GM13977 (cell line): ENCODE data around the gene EVX1.

Experiments
- DNase-seq: peaks from one replicate; pipeline ENCODE4 v3.0.0; 2012; ENCODE audit warnings: low spot score
- CTCF ChIP-seq: IDR thresholded peaks from 2 replicates; pipeline ENCODE4 v1.5.1; 2012; ENCODE audit warnings: mild to moderate bottlenecking, control low read depth; ENCODE audit not compliant: insufficient read depth; ENCODE audit errors: extremely low read depth, missing control alignments
- in situ Hi-C: fragments of 300-500 bp; cut with MboI; formaldehyde crosslinking; loops from one replicate; pipeline ENCODE4 v1.12.0; 2022; ENCODE audit warnings: low sequenced_read_pairs, low pct_unique_long_range_greater_than_20kb, mixed read lengths, inconsistent platforms; ENCODE audit not compliant: unreplicated experiment

The EVX1 gene

GRCh38 chr7:27249724-27250556 is 7.3 kb downstream of the EVX1 start:
- DNase-seq: peak; percentile 21
- no peak for TF ChIP-seq CTCF
- in situ Hi-C loops: loop anchor here (10.0 kb wide), 1 partner anchor 95 kb away; the partner anchor contains the start of genes HOXA3 and HOXA7

- no peak for TF ChIP-seq CTCF
- in situ Hi-C loops: no loop called here
- DNase-seq: peak; percentile 18
These were observed 8.0 kb downstream of the EVX1 start for GRCh38 chr7:27250557-27251070.

- in situ Hi-C loops: no loop called here
- peak; percentile 24 for DNase-seq
- no peak for TF ChIP-seq CTCF
These were observed 8.6 kb downstream of the EVX1 start for GRCh38 chr7:27251136-27251651.

- peak; percentile 28 for DNase-seq
- in situ Hi-C loops: no loop called here
- no peak for TF ChIP-seq CTCF
These were observed 9.3 kb downstream of the EVX1 start for GRCh38 chr7:27251652-27252590.

GRCh38 chr7:27254625-27255024 is 12.0 kb downstream of the EVX1 start:
- in situ Hi-C loops: no loop called here
- DNase-seq: peak; percentile 9
- TF ChIP-seq CTCF: no peak

GRCh38 chr7:27260211-27260610 is 17.6 kb downstream of the EVX1 start:
- in situ Hi-C loops: no loop called here
- no peak for TF ChIP-seq CTCF
- DNase-seq: no peak
